Non-pigmented ciliary epithelial cell (primary cell): ENCODE data around the gene HEMK1.

Experiments
- DNase-seq: peaks from one replicate; pipeline ENCODE4 v3.0.0-alpha.2; 2010; ENCODE audit warnings: low read depth

Gene HEMK1

GRCh38 chr3:50573566-50574443 lies 4.5 kb downstream of the HEMK1 start:
- DNase-seq: no peak

DNA sequence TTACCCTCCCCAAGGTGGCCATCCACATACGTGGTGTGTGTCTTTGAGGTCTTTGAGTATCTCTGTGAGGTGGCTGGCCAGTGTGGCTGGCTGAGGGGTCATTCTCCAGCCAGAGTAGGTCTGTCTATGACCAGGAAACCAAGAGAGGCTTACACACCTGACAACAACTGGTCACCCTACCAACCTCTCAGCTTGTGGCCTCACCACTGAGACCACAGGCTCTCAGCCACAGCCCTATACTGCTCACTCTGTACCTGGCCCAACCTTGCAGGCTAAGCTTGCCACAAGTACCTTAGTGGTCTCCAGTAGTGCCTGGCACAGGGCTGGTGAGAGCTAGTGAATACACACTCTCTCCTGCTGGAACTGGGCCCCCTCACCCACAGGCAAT lies 5.1 kb downstream of the HEMK1 start:
- DNase-seq: no peak

DNA sequence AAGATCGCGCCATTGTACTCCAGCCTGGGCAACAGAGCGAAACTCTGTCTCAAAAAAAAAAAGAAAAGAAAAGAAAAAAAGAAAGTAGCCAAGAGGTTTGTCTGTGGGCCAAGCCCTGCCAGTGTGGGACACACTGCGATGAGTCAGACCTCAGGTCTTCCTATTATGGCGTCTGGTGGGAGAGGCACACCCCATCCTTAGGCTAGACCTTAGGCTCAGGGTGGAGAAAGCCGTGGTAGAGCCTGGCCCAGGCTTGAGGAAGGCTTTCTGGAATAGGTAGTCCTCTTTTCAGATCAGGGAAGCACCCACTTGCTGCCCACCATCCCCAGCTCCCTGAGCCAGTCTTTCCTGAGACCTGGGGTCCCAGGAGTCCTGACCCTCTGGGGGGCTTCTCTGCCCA lies 6.0 kb downstream of the HEMK1 start:
- DNase-seq: no peak

DNA sequence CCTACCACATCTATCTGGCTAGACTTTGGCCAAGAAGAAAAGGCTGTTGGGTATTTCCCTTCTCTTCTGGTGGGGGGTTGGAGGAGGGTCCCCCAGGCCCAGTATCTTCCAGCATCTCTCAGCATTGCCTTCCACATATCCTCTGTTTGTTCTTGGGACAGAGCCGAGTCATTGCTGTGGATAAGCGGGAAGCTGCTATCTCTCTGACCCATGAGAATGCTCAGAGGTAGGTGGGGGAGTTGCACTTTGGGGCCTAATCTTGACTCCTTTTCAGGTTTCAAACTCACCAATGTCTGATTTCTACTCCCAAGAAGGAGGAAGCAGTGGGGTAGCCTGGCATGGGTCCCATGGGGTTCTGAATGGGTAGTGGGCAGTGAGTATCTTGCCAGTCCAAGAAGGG lies 8.0 kb downstream of the HEMK1 start:
- no peak for DNase-seq

GRCh38 chr3:50580683-50581458 lies 11.5 kb downstream of the HEMK1 start:
- no peak for DNase-seq

- no peak for DNase-seq
Measured at GRCh38 chr3:50581459-50581842, 12.1 kb downstream of the HEMK1 start.

DNA sequence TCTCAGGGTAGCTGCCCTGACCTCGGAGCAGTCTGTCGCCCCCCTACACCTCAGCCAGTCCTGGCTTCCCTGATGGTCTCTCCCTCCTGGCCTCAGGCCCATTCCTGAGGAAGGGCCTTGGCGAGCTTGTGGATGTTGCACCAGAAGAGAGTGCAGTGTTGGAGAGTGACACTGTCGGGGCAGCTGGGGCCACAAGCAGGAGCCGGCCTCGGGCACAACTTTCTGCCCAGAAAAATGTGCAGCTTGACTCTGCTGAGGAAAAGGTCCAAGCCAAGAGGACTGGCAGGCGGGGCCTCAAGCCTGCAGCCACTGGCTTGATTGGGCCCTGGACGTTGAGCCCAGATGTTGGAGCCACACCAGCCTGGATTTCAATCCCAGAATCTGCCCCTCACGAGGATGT lies 12.8 kb downstream of the HEMK1 start:
- no peak for DNase-seq

GRCh38 chr3:50583897-50584296 lies 14.6 kb downstream of the HEMK1 start:
- DNase-seq: no peak

GRCh38 chr3:50584391-50584790 lies 15.1 kb downstream of the HEMK1 start:
- DNase-seq: no peak

GRCh38 chr3:50585919-50586762 lies 16.8 kb downstream of the HEMK1 start:
- DNase-seq: no peak

GRCh38 chr3:50586763-50587070 lies 17.4 kb downstream of the HEMK1 start:
- no peak for DNase-seq

DNA sequence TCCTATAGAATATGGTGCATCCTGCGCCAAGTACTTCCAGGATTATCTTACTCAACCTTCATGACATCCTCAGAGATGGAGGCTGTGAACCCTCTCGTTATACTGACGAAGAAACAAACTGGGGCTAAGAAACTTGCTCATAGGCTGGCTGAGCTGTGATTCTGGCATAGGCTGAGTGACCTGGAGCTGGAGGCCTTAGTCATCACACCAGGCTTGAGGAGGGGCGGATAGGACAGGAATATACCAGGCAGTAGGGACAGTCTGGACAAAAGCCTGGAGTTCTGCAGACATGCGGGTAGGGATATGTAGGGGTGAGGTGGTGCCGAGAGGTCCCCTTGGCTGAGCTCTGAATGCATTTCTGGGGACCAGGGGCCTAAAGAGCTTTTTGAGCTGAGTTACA lies 18.1 kb downstream of the HEMK1 start:
- DNase-seq: no peak

DNA sequence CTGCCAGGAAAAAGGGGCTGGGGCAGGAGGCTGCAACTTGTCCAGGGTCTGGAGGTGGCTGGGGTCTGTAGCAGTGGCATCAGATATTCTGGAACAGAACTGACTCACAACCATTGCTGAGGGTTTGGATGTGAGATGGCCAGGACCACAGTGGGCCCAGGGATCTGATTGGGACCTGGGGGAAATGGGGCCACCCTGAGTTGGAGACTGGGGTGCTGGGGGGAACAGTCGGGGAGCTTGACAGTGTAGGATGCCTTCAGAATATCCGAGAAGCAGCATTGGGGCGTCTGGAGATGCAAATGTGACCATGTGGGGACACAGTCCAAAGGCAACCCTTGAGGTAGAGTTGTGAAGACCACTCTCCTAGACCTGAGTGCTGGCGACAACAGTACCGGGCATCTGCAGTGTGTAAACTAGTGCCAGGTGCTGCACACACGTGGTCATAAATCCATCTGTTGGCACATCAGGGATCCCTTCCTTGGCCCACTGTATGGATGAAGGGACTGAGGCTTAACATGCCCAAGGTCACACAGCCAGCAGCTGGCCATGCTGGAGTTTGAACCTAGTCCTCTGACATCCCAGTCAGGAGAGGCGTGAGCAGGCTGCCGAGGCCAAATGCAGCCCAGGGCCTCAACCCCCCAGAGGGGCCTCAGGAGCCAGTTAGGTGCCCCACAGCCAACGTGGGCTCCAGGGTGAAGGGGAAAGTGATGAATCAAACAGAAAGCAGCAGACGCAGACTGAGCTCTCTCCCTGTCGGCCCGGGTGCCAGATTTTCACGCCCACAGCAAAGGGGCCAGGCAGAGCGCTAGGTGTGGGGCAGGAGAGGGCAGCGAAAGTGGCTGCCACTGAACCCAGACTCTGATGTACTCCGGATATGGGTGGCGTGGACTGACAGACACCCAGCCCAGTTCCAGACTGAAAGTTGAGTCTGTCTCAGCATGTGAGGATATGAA lies 18.8 kb downstream of the HEMK1 start:
- DNase-seq: no peak

GRCh38 chr3:50588759-50589433 lies 19.6 kb downstream of the HEMK1 start:
- no peak for DNase-seq

DNA sequence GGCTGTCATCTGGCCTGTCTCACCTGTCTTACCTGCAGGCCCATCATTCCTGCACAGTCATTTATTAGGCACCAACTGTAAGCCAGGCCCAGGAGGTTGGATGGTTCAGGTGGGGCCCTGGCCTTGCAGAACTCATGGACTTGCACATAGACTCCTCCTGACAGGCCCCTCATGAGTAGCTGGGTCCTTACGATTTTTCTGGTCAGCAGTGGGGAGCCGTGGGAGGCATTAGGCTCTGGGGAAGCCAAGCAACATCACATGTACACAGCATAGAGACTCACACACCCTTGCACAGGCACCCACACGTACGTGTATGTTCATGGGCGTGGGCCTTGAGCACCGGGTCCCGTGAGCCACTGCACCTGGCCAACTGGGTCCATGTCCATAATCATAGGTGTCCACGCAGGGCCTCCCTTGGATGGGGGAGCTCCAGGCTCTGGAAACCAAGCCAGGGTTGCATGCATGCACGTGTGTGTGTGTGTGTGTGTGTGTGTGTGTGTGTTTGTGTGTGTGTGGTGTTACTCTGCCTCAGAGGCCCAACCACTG lies 21.9 kb downstream of the HEMK1 start:
- no peak for DNase-seq

GRCh38 chr3:50592568-50592967 lies 23.2 kb downstream of the HEMK1 start:
- DNase-seq: no peak

DNA sequence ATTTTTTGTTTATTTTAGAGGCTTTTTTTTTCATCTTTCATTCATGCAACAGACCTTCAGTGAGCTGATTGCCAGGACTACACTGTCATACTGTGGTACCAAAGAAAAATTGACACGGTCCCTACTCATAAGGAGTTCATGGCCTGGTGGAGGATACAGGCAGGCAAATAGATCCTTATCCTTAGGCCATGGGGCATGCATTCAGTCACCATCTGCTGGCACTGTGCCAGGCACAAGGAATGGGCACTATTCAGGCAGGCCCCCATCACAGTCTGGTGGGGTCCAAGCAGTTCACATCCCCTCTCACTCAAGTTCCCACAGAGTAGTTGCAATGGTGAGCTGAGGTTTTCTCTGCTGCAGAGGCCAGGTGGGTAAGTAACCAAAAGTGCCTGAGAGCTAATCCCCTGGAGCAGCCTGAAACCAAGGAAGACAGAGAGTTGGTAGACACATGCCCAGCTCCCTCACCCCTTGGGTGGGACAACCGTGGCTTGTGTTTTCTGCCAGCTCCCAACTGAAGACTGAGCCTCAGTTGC lies 25.0 kb downstream of the HEMK1 start:
- DNase-seq: no peak

GRCh38 chr3:50599115-50599715 lies 29.9 kb downstream of the HEMK1 start:
- no peak for DNase-seq

DNA sequence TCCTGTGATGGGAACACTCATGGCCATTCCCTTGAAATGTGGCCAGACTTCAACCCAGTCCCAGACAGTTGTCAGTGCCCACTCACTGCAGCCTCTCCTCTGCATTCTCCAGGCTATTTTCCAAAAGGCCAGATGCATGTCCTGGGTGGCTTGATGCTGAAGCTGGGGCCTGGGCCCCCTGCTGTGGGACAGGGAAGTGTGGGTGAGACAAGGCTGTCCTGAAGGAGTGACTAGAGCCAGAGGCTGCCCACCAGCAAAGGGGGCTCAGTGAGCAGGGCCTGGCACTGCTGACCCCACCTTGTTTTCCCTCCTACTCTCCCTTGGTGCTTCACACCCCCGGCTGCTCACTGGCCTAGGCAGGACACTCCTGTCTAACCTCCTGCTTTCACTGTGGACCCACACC lies 30.4 kb downstream of the HEMK1 start:
- no peak for DNase-seq
